PC-3 (cell line): ENCODE data around the gene SAT2. TPM values are rescaled to one million over a fixed set of nuclear protein-coding genes. Genes with fewer than 3 reads are reported as not detected.

Source experiments
- ATAC-seq: fragments of 200-7000 bp; cut with Tn5 transposase; 2 replicates; pipeline ENCODE4 v1.9.1; 2020; ENCODE audit warnings: mild to moderate bottlenecking, moderate library complexity
- BruUV-seq: library from RNA; stranded (reverse); fragments of 400-500 nt; replicated peaks from 2 replicates; lab custom pipeline; 2021; lab: Mats Ljungman, UMichigan
- CTCF ChIA-PET: fragments of 300-600 bp; sonication (Branson Sonifier 250); formaldehyde crosslinking; loops from one replicate; lab custom pipeline; 2022; ENCODE audit warnings: antibody characterized with exemption; lab: Charles Lee
- POLR2A ChIA-PET: fragments of 300-600 bp; sonication (Branson Sonifier 250); formaldehyde crosslinking; loops from one replicate; lab custom pipeline; 2022; ENCODE audit warnings: antibody characterized with exemption; ENCODE audit not compliant: unreplicated experiment; lab: Charles Lee
- DNase-seq: peaks from one replicate; pipeline ENCODE4 v3.0.0-alpha.2; 2015
- H2AFZ ChIP-seq: fragments of 300-600 bp; sonication (generic); 2 replicates; pipeline ENCODE4 v1.6.0; 2016; ENCODE audit warnings: antibody characterized with exemption, low read length
- H3F3A ChIP-seq: fragments of 300-600 bp; sonication (generic); one replicate; pipeline ENCODE4 v1.6.0; 2017; ENCODE audit warnings: antibody characterized with exemption, low read length, control low read depth, mild to moderate bottlenecking; ENCODE audit not compliant: unreplicated experiment
- H3K27ac ChIP-seq: fragments of 300-600 bp; sonication (generic); 2 replicates; pipeline ENCODE4 v1.5.1; 2016; ENCODE audit warnings: mild to moderate bottlenecking, low read length
- H3K27me3 ChIP-seq: fragments of 300-600 bp; sonication (generic); 2 replicates; pipeline ENCODE4 v1.6.1; 2016; ENCODE audit warnings: low read length, mixed read lengths
- H3K36me3 ChIP-seq: fragments of 300-600 bp; sonication (generic); 2 replicates; pipeline ENCODE4 v1.6.1; 2016; ENCODE audit warnings: low read depth, mixed run types, low read length, mixed read lengths
- H3K4me1 ChIP-seq: fragments of 300-600 bp; sonication (generic); 2 replicates; pipeline ENCODE4 v1.5.1; 2016; ENCODE audit warnings: low read length; ENCODE audit not compliant: insufficient read depth
- H3K4me2 ChIP-seq: fragments of 300-600 bp; sonication (generic); 2 replicates; pipeline ENCODE4 v1.6.0; 2016; ENCODE audit warnings: low read length
- H3K4me3 ChIP-seq: fragments of 300-600 bp; sonication (generic); 2 replicates; pipeline ENCODE4 v1.5.1; 2016; ENCODE audit warnings: mild to moderate bottlenecking, low read length, mixed read lengths
- H3K79me2 ChIP-seq: fragments of 300-600 bp; sonication (generic); 2 replicates; pipeline ENCODE4 v1.6.1; 2017; ENCODE audit warnings: low read length, mixed read lengths
- H3K9ac ChIP-seq: fragments of 300-600 bp; sonication (generic); 2 replicates; pipeline ENCODE4 v1.6.0; 2016; ENCODE audit warnings: mild to moderate bottlenecking, low read length
- H3K9me2 ChIP-seq: fragments of 300-600 bp; sonication (generic); replicated peaks from 2 replicates; pipeline ENCODE4 v1.6.1; 2016; ENCODE audit warnings: mixed run types, low read length, mixed read lengths
- H3K9me3 ChIP-seq: fragments of 300-600 bp; sonication (generic); 2 replicates; pipeline ENCODE4 v1.6.1; 2016; ENCODE audit warnings: low read length, mixed read lengths
- H4K20me1 ChIP-seq: fragments of 300-600 bp; sonication (generic); 2 replicates; pipeline ENCODE4 v1.6.1; 2016; ENCODE audit warnings: low read length, mixed read lengths
- EZH2 ChIP-seq: fragments of 300-600 bp; sonication (generic); IDR thresholded peaks from one replicate; pipeline ENCODE4 v1.6.1; 2017; ENCODE audit warnings: antibody characterized with exemption, mild to moderate bottlenecking, low read length; ENCODE audit not compliant: unreplicated experiment
- EZH2phosphoT487 ChIP-seq: fragments of 300-600 bp; sonication (generic); IDR thresholded peaks from 2 replicates; pipeline ENCODE4 v1.6.1; 2018; ENCODE audit warnings: mild to moderate bottlenecking, antibody characterized with exemption, low read length, borderline replicate concordance
- intact Hi-C: fragments of 100-400 bp; cut with micrococcal nuclease; formaldehyde crosslinking; loops from 2 replicates; pipeline ENCODE4 v1.9.0; 2023
- total RNA-seq: library from RNA; depleted of rRNA; stranded (reverse); fragments of >200 nt; gene quantifications from 2 replicates; pipeline ENCODE4 v1.2.3, GENCODE V29; 2014
- TF ChIP-seq, protein P1 (sequence below): fragments of 300-600 bp; sonication (generic); conservative IDR thresholded peaks from 2 replicates; pipeline ENCODE4 v1.5.1; 2017; ENCODE audit warnings: antibody characterized with exemption, low read depth, mild to moderate bottlenecking, low read length

SAT2 gene
- total RNA-seq, 1 experiment from 2014 or later: 33.1 TPM

DNA sequence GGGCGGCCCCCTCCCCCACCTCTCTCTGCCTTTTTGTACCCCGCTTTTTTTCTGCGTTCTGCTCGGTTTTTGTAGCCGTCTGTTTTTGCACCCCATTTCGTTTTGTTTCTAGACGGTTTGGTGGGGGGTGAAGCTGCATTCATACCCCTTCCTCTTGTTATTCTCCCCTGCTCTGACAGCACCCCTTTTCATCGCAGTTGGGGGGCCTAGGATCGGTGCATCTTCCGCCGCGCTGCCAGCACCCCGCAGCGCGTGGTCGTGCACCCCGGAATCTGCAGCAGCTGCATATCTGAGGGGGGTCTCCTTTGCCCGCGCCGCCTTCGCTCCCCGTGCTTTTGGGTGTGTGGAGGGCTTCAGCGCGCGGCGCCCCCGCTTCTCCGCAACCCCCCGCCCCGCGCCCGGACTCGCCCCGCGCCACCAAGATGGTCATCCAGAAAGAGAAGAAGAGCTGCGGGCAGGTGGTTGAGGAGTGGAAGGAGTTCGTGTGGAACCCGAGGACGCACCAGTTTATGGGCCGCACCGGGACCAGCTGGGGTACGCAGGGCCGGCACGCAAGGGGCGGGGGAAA is 23.6 kb upstream of the SAT2 start:
- ChIA-PET POLR2A (no interaction called here), CTCF (interaction anchor here (0.6 to 0.9 kb wide), 3 partner anchors 19 to 36 kb away, joined by 5 to 6 read pairs (median 5); partner anchors contain the start of gene SAT2)
- Histone ChIP-seq H2AFZ (no peak overlapping the region; the same call in 1 of the 2 replicates), H3K79me2 (no peaks in the 10 kb centered on the region), H4K20me1 (no peaks in the 10 kb centered on the region), H3K9me2 (no peaks in the 10 kb centered on the region), H3K9me3 (no peaks in the 10 kb centered on the region), H3F3A (no peaks in the 10 kb centered on the region), H3K27me3 (peaks cover 13% of the 10 kb centered on the region), H3K4me2 (peak overlapping the region; percentile 86), H3K4me3 (peak overlapping the region; percentile 64), H3K27ac (no peak overlapping the region), H3K36me3 (no peaks in the 10 kb centered on the region), H3K4me1 (no peaks in the 10 kb centered on the region; the same call in 1 of the 2 replicates), H3K9ac (no peak overlapping the region)
- no TSS peak for BruUV-seq
- no peak for DNase-seq
- intact Hi-C loops: no loop called here
- ATAC-seq: no peak
- TF ChIP-seq EZH2 (no peak), EZH2phosphoT487 (no peak)
- TF ChIP-seq, protein P1, sequence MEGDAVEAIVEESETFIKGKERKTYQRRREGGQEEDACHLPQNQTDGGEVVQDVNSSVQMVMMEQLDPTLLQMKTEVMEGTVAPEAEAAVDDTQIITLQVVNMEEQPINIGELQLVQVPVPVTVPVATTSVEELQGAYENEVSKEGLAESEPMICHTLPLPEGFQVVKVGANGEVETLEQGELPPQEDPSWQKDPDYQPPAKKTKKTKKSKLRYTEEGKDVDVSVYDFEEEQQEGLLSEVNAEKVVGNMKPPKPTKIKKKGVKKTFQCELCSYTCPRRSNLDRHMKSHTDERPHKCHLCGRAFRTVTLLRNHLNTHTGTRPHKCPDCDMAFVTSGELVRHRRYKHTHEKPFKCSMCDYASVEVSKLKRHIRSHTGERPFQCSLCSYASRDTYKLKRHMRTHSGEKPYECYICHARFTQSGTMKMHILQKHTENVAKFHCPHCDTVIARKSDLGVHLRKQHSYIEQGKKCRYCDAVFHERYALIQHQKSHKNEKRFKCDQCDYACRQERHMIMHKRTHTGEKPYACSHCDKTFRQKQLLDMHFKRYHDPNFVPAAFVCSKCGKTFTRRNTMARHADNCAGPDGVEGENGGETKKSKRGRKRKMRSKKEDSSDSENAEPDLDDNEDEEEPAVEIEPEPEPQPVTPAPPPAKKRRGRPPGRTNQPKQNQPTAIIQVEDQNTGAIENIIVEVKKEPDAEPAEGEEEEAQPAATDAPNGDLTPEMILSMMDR: no peak

DNA sequence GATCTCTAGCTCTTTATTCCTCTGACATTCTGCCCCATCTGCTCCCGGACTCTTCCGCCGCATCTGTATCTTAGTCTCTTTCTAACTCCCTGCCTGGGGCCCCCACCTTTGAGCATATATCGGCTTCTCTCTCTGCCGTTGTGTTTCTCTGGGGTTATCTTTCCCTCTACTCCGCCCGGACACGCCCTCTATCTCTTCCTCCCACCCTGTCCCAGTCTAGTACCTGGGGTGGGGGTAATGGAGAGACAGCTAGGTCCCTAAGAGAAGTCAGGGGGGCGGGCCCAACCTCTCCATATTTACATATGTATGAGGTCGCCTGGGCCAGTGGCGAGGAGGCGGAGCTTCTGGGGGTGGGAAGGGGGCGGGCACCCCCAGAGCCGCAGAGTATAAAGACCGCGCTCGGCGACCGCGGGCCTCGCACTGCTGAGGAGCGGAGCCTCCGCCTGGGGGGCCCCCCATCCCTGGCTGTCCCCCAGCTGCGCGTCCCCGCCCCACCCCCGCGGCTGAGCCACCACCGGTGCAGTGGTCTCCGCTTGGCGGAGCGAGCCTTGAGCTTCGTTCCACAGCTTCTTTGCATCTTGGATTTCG is 23.0 kb upstream of the SAT2 start, which contains the start of gene ATP1B2:
ATP1B2 (plus strand) TSS at position 418 of the 588 bp plus-strand sequence. CDS start 593 bp downstream, outside the sequence.
- Histone ChIP-seq H3K27ac (no peak within 1 kb of the TSS), H3K79me2 (no peaks in the 10 kb centered on the region), H3K4me3 (peak within 1 kb of the TSS; percentile 64), H3K9ac (no peak within 1 kb of the TSS), H3F3A (no peaks in the 10 kb centered on the region), H3K9me3 (no peaks in the 10 kb centered on the region), H3K4me1 (no peaks in the 10 kb centered on the region; the same call in 1 of the 2 replicates), H3K4me2 (peak within 1 kb of the TSS; percentile 86), H4K20me1 (no peaks in the 10 kb centered on the region), H3K36me3 (no peaks in the 10 kb centered on the region), H2AFZ (peak within 1 kb of the TSS; percentile 75), H3K27me3 (peaks cover 13% of the 10 kb centered on the region), H3K9me2 (no peaks in the 10 kb centered on the region)
- intact Hi-C loops: no loop called here
- no peak for TF ChIP-seq EZH2phosphoT487
- DNase-seq (peak; percentile 47), ATAC-seq (peak; percentile 84)
- ChIA-PET POLR2A (interaction anchor here (0.6 kb wide), 2 partner anchors 23 to 154 kb away, joined by 6 read pairs; no protein-coding TSS in a partner anchor), CTCF (interaction anchor here (0.6 to 0.9 kb wide), 3 partner anchors 18 to 35 kb away, joined by 5 to 6 read pairs (median 5); partner anchors contain the start of gene SAT2)
- BruUV-seq: no TSS peak

DNA sequence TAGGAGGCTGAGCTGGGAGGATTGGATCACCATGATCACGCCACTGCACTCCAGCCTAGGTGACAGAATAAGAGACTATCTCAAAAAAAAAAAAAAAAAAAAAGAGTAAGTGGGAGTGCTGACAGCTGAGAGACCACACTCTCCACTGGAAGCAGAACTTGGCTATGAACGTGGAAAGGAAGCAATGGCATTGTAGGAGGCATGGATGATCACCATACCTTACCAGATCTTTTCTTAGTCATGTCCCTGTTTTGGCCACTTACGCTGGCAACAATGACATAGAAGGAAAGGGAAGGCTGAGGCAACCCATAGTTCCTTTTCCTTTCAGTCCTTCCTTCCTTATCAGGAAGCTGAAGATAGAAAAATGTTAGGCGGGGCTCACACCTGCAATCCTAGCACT is 19.4 kb upstream of the SAT2 start:
- Histone ChIP-seq H3K9me2 (no peaks in the 10 kb centered on the region), H2AFZ (no peak overlapping the region), H3K9ac (no peak overlapping the region), H3K4me3 (no peak overlapping the region), H3K36me3 (no peaks in the 10 kb centered on the region), H3K79me2 (no peaks in the 10 kb centered on the region), H3K27me3 (peaks cover 12% of the 10 kb centered on the region), H3F3A (no peaks in the 10 kb centered on the region), H3K9me3 (no peaks in the 10 kb centered on the region), H4K20me1 (no peaks in the 10 kb centered on the region), H3K4me1 (no peaks in the 10 kb centered on the region; the same call in 1 of the 2 replicates), H3K4me2 (no peak overlapping the region), H3K27ac (no peak overlapping the region)
- intact Hi-C loops: no loop called here
- DNase-seq (no peak), ATAC-seq (no peak)
- CTCF ChIA-PET: no interaction called here
- POLR2A ChIA-PET: no interaction called here
- TF ChIP-seq EZH2 (no peak), EZH2phosphoT487 (no peak)
- TF ChIP-seq, protein P1: no peak
- no TSS peak for BruUV-seq
